ENCODE results near the gene WLS.

Gene WLS

GRCh38 chr1:68128820-68129219, 103.5 kb downstream of the WLS start:
- DNase-seq: no peak

- no peak for DNase-seq
Observed at GRCh38 chr1:68128157-68128556, 104.2 kb downstream of the WLS start.

GRCh38 chr1:68121536-68121935, 110.8 kb downstream of the WLS start:
- DNase-seq: no peak

- peak; percentile 54 to 81 for DNase-seq
Observed at GRCh38 chr1:68120136-68120791, 112.1 kb downstream of the WLS start.

- DNase-seq: no peak
Observed at GRCh38 chr1:68119445-68119844, 112.9 kb downstream of the WLS start.

- no peak for DNase-seq
Observed at GRCh38 chr1:68117416-68117815, 114.9 kb downstream of the WLS start.

GRCh38 chr1:68116643-68117235, 115.6 kb downstream of the WLS start:
- DNase-seq: peak; percentile 34 to 74

GRCh38 chr1:68115308-68115707, 117.0 kb downstream of the WLS start:
- no peak for DNase-seq

GRCh38 chr1:68113966-68114365, 118.4 kb downstream of the WLS start:
- peak; percentile 27 to 72 for DNase-seq

- DNase-seq: peak; percentile 70 to 90
Observed at GRCh38 chr1:68112835-68113243, 119.5 kb downstream of the WLS start.

- peak; percentile 83 to 97 for DNase-seq
Observed at GRCh38 chr1:68111519-68112436, 120.5 kb downstream of the WLS start.

- DNase-seq: no peak
Observed at GRCh38 chr1:68107771-68108170, 124.6 kb downstream of the WLS start.

- no peak for DNase-seq
Observed at GRCh38 chr1:68103884-68104554, 128.3 kb downstream of the WLS start.

GRCh38 chr1:68103011-68103545, 129.2 kb downstream of the WLS start:
- no peak for DNase-seq

GRCh38 chr1:68101829-68102228, 130.5 kb downstream of the WLS start:
- DNase-seq: no peak

GRCh38 chr1:68100571-68100970, 131.8 kb downstream of the WLS start:
- DNase-seq: no peak

- peak in 1 of 2 experiments; percentile 18 for DNase-seq
Observed at GRCh38 chr1:68093737-68094136, 138.6 kb downstream of the WLS start.

- no peak for DNase-seq
Observed at GRCh38 chr1:68087184-68087583, 145.1 kb downstream of the WLS start.

- DNase-seq: no peak
Observed at GRCh38 chr1:68085752-68086151, 146.6 kb downstream of the WLS start.

GRCh38 chr1:68083686-68084085, 148.6 kb downstream of the WLS start:
- DNase-seq: no peak

GRCh38 chr1:68081775-68082283, 150.5 kb downstream of the WLS start:
- no peak for DNase-seq

GRCh38 chr1:68078647-68079046, 153.7 kb downstream of the WLS start:
- DNase-seq: no peak

All from NCI-H446 (cell line).